ENCODE results near the gene VAV3. TPM values are rescaled to one million over a fixed set of nuclear protein-coding genes. Genes with fewer than 3 reads are reported as not detected.

VAV3 gene
- total and polyA plus RNA-seq, 9 of the 15 experiments (the other 6 are each of a cell fraction or from before 2014, with no cell fraction given): not detected

GRCh38 chr1:107830075-107830474 lies 134.9 kb downstream of the VAV3 start:
- 0% methylated on average over 1 of the region's 1 CpG for WGBS (ENCODE audit: insufficient coverage, low coverage, missing lambda C conversion rate)
- no peak for TF ChIP-seq DLX4 (CRISPR knock-in tag; IDR thresholded peaks at IDR 0.05)
- in situ Hi-C loops (cut with MboI): no loop called here
- no peaks in the 10 kb centered on the region for H3K79me2 ChIP-seq (ENCODE audit: control insufficient read depth, insufficient read depth, low read length)
- no peaks in the 10 kb centered on the region for H4K20me1 ChIP-seq (replicated peaks; ENCODE audit: control insufficient read depth, insufficient read depth, low read length)
- no peak overlapping the region for H2AFZ ChIP-seq (ENCODE audit: low read depth, low read length)
- no peak overlapping the region for H3K9ac ChIP-seq (ENCODE audit: insufficient read depth in 1 of 2, low read depth in 2 of 2, low read length in 2 of 2)
- CTCF ChIA-PET (ENCODE audit: low intra/inter-chr PET ratio): no interaction called here
- intact Hi-C loops (cut with micrococcal nuclease): no loop called here
- no peaks in the 10 kb centered on the region for H3K4me1 ChIP-seq (replicated peaks in 1 of 2; ENCODE audit: control insufficient read depth in 2 of 2, insufficient read depth in 2 of 2, low read length in 2 of 2)
- BruUV-seq (replicated peaks): no TSS peak
- H3K36me3 ChIP-seq (ENCODE audit: control insufficient read depth, insufficient read depth, low read length): no peaks in the 10 kb centered on the region
- H3K4me3 ChIP-seq: no peak overlapping the region
- no peak overlapping the region for H3K4me2 ChIP-seq (ENCODE audit: insufficient read depth, low read length)
- FAIRE-seq: no peak
- H3K27me3 ChIP-seq (ENCODE audit: control insufficient read depth in 2 of 2, insufficient read depth in 2 of 2, low read length in 2 of 2): no peaks in the 10 kb centered on the region
- POLR2A ChIA-PET: no interaction called here
- no peaks in the 10 kb centered on the region for H3K9me3 ChIP-seq (replicated peaks; ENCODE audit: control insufficient read depth, insufficient read depth, low read depth, low read length)
- DNase-seq (ENCODE audit: extremely low read depth in 1 of 4, low spot score in 3 of 4): no peak
- no peak for ATAC-seq
- H3K27ac ChIP-seq (ENCODE audit: extremely low read depth, low read depth, low read length): no peak overlapping the region
- H3K9me1 ChIP-seq (ENCODE audit: control insufficient read depth, insufficient read depth, low read length): no peaks in the 10 kb centered on the region

DNA sequence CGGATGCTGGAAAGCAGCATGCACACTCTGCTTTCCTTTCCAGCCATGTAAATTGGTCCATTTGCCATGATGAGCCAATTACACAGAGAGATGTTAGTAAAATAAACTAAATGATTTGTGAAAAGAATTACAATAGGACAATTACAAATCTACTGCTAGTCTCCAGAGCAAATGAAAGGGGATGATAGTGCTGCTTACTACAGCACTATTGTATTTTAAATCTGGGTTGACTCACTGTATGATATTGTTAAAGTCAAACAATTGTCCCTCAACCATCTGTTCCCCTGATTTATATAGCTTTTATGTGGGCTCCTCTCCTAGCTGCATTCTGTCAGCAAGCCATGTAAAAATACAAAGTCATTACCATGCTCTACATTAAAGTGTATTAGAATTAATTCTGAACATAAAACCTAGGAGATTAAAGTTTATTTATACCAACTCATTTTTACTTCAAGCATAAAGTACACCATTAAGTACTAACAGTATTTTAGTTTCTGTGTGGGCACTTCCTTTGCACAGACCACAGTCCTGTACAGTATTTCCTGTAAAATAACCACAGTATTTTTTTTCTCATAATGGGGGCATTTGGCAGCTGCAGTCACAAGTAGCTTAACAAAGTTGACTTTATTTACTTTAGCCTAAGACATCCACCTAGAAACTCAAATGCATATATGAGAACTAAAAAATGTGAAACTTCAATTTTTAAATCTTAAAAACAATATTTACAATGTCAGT lies 135.8 kb downstream of the VAV3 start:
- no peaks in the 10 kb centered on the region for H3K79me2 ChIP-seq (ENCODE audit: control insufficient read depth, insufficient read depth, low read length)
- H3K36me3 ChIP-seq (ENCODE audit: control insufficient read depth, insufficient read depth, low read length): no peaks in the 10 kb centered on the region
- H3K9me3 ChIP-seq (replicated peaks; ENCODE audit: control insufficient read depth, insufficient read depth, low read depth, low read length): no peaks in the 10 kb centered on the region
- intact Hi-C loops (cut with micrococcal nuclease): no loop called here
- ChIA-PET CTCF (ENCODE audit: low intra/inter-chr PET ratio) (no interaction called here), POLR2A (interaction anchor here (1.0 kb wide), 1 partner anchor 22 kb away, joined by 3 read pairs; no protein-coding TSS in a partner anchor)
- FAIRE-seq (no peak), ATAC-seq (no peak), DNase-seq (ENCODE audit: extremely low read depth in 1 of 4, low spot score in 3 of 4) (no peak)
- no TSS peak for BruUV-seq (replicated peaks)
- no peaks in the 10 kb centered on the region for H3K4me1 ChIP-seq (replicated peaks in 1 of 2; ENCODE audit: control insufficient read depth in 2 of 2, insufficient read depth in 2 of 2, low read length in 2 of 2)
- in situ Hi-C loops (cut with MboI): no loop called here
- H2AFZ ChIP-seq (ENCODE audit: low read depth, low read length): no peak overlapping the region
- H3K4me3 ChIP-seq: no peak overlapping the region
- H3K9me1 ChIP-seq (ENCODE audit: control insufficient read depth, insufficient read depth, low read length): no peaks in the 10 kb centered on the region
- H4K20me1 ChIP-seq (replicated peaks; ENCODE audit: control insufficient read depth, insufficient read depth, low read length): no peaks in the 10 kb centered on the region
- no peaks in the 10 kb centered on the region for H3K27me3 ChIP-seq (ENCODE audit: control insufficient read depth in 2 of 2, insufficient read depth in 2 of 2, low read length in 2 of 2)
- no peak overlapping the region for H3K9ac ChIP-seq (ENCODE audit: insufficient read depth in 1 of 2, low read depth in 2 of 2, low read length in 2 of 2)
- no peak overlapping the region for H3K4me2 ChIP-seq (ENCODE audit: insufficient read depth, low read length)
- 0% methylated on average over 1 of the region's 1 CpG for WGBS (ENCODE audit: insufficient coverage, low coverage, missing lambda C conversion rate)
- no peak overlapping the region for H3K27ac ChIP-seq (ENCODE audit: extremely low read depth, low read depth, low read length)
- TF ChIP-seq ZNF121 (CRISPR knock-in tag; conservative IDR thresholded peaks at IDR 0.05) (no peak), TSC22D4 (tag; IDR thresholded peaks at IDR 0.05) (no peak), MTF1 (CRISPR knock-in tag; IDR thresholded peaks at IDR 0.05; ENCODE audit: borderline replicate concordance) (no peak), ILK (tag; IDR thresholded peaks at IDR 0.05; ENCODE audit: borderline replicate concordance, low read depth) (no peak), FOXM1 (IDR thresholded peaks at IDR 0.05; ENCODE audit: low read depth) (no peak), FOXM1 (CRISPR knock-in tag; IDR thresholded peaks at IDR 0.05; ENCODE audit: low read depth) (no peak), MTA1 (IDR thresholded peaks at IDR 0.05; ENCODE audit: borderline replicate concordance) (no peak), HOMEZ (CRISPR knock-in tag; IDR thresholded peaks at IDR 0.05) (no peak), JUNB (CRISPR knock-in tag; conservative IDR thresholded peaks at IDR 0.05) (no peak), ETV5 (CRISPR knock-in tag; IDR thresholded peaks at IDR 0.05; ENCODE audit: low read depth) (no peak), ZBTB2 (IDR thresholded peaks at IDR 0.05) (no peak), CHCHD3 (CRISPR knock-in tag; IDR thresholded peaks at IDR 0.05) (no peak)
